ENCODE results near the gene TMED1. TPM values are rescaled to one million over a fixed set of nuclear protein-coding genes. Genes with fewer than 3 reads are reported as not detected.
A peak's percentile ranks its signal among the peaks of the same experiment; 100 is the strongest.

The TMED1 gene
- total RNA-seq (10 to 100 TPM in 4 of 5 donors, under 1 TPM in 1; 0.58 to 45.2 (median 20.4) TPM), polyA plus RNA-seq (10 to 100 TPM; 17.9 to 24.5 (median 21.9) TPM)
- long read RNA-seq, donor 1, transcript TMED1-201 (4 exons, 1,340 nt) = major isoform, 7 of 7 reads
- long read RNA-seq, donor 1, partial matches to known transcripts = 0 of 7 reads
- long read RNA-seq, donor 1, other reads (novel, unspliced or antisense) = 0 of 7 reads
- long read RNA-seq, donor 2, transcript TMED1-201 (4 exons, 1,340 nt) = major isoform, 8 of 8 reads
- long read RNA-seq, donor 2, partial matches to known transcripts = 0 of 8 reads
- long read RNA-seq, donor 2, other reads (novel, unspliced or antisense) = 0 of 8 reads
- long read RNA-seq, donor 3, transcript TMED1-201 (4 exons, 1,340 nt) = major isoform, 11 of 11 reads
- long read RNA-seq, donor 3, partial matches to known transcripts = 0 of 11 reads
- long read RNA-seq, donor 3, other reads (novel, unspliced or antisense) = 0 of 11 reads
- long read RNA-seq, donor 4, partial matches to known transcripts = 0 of 3 reads
- long read RNA-seq, donor 4, other reads (novel, unspliced or antisense) = 0 of 3 reads
- long read RNA-seq, donor 5, transcript TMED1-201 (4 exons, 1,340 nt) = major isoform, 15 of 15 reads
- long read RNA-seq, donor 5, partial matches to known transcripts = 0 of 15 reads
- long read RNA-seq, donor 5, other reads (novel, unspliced or antisense) = 0 of 15 reads
- long read RNA-seq, donor 6, transcript TMED1-201 (4 exons, 1,340 nt) = major isoform, 30 of 31 reads
- long read RNA-seq, donor 6, partial matches to known transcripts = 0 of 31 reads
- long read RNA-seq, donor 6, other reads (novel, unspliced or antisense) = 0 of 31 reads
- long read RNA-seq, donor 7, transcript TMED1-201 (4 exons, 1,340 nt) = major isoform, 12 of 12 reads
- long read RNA-seq, donor 7, partial matches to known transcripts = 0 of 12 reads
- long read RNA-seq, donor 7, other reads (novel, unspliced or antisense) = 0 of 12 reads
- long read RNA-seq, donor 8, transcript TMED1-201 (4 exons, 1,340 nt) = major isoform, 11 of 12 reads
- long read RNA-seq, donor 8, partial matches to known transcripts = 0 of 12 reads
- long read RNA-seq, donor 8, other reads (novel, unspliced or antisense) = 0 of 12 reads
- long read RNA-seq, donor 9, transcript TMED1-201 (4 exons, 1,340 nt) = major isoform, 7 of 7 reads
- long read RNA-seq, donor 9, partial matches to known transcripts = 0 of 7 reads
- long read RNA-seq, donor 9, other reads (novel, unspliced or antisense) = 0 of 7 reads
- long read RNA-seq, donor 10, transcript TMED1-201 (4 exons, 1,340 nt) = major isoform, 5 of 5 reads
- long read RNA-seq, donor 10, partial matches to known transcripts = 0 of 5 reads
- long read RNA-seq, donor 10, other reads (novel, unspliced or antisense) = 0 of 5 reads

- no peak for TF ChIP-seq POLR2A (IDR thresholded peaks at IDR 0.05)
- TF ChIP-seq POLR2AphosphoS5 (IDR thresholded peaks at IDR 0.05) = peak; percentile 11 to 79 (median 51)
- TF ChIP-seq CTCF (IDR thresholded peaks at IDR 0.05) = peak in 6 of 7 experiments; percentile 11 to 67 (median 27)
- TF ChIP-seq EP300 (IDR thresholded peaks at IDR 0.05) = no peak
- H3K4me3 ChIP-seq = peak within 1 kb of the TSS; percentile 62 to 71 (median 66)
- H3K4me1 ChIP-seq = peaks cover 5 to 19% (median 18%) of the 10 kb centered on the region in 4 donors
- peaks cover 0 to 5% (median 0%) of the 10 kb centered on the region in 4 donors for H3K9me3 ChIP-seq
- peaks cover 20 to 33% (median 33%) of the 10 kb centered on the region in 4 donors for H3K36me3 ChIP-seq
- H3K27me3 ChIP-seq = no peaks in the 10 kb centered on the region
- intact Hi-C loops (cut with DNase I; ENCODE audit: low total_unique reads) = no loop called here
- DNase-seq = peak; percentile 94 to 100
- 0 to 1% (median 1%) methylated on average over 42 to 50 of the region's 50 CpGs for WGBS, 5 donors
- peak within 1 kb of the TSS; percentile 97 to 99 (median 99) for H3K27ac ChIP-seq
These were observed at the start of gene TMED1 for GRCh38 chr19:10835754-10836478. Gene TMED1 (minus strand): TSS chr19:10836212. CDS start chr19:10836191, 21 bp downstream.

GRCh38 chr19:10885201-10886169 lies 49.5 kb upstream of the TMED1 start:
- intact Hi-C loops (cut with DNase I; ENCODE audit: low total_unique reads) = no loop called here
- peak overlapping the region in 2 of 5 donors; percentile 17 to 64 for H3K27ac ChIP-seq
- H3K9me3 ChIP-seq = no peaks in the 10 kb centered on the region

More at GRCh38 chr19:10885201-10886169, 49.5 kb upstream of the TMED1 start:
- Histone ChIP-seq H3K4me3 (no peak overlapping the region), H3K4me1 (peaks cover 0 to 67% (median 29%) of the 10 kb centered on the region in 4 donors), H3K36me3 (peaks cover 0 to 9% (median 3%) of the 10 kb centered on the region in 4 donors), H3K27me3 (no peaks in the 10 kb centered on the region)
- DNase-seq = no peak
- 73 to 84% (median 82%) methylated on average over 20 of the region's 20 CpGs for WGBS, 5 donors
- no peak for TF ChIP-seq POLR2AphosphoS5 (IDR thresholded peaks at IDR 0.05)
- TF ChIP-seq EP300 (IDR thresholded peaks at IDR 0.05) = no peak
- TF ChIP-seq CTCF (IDR thresholded peaks at IDR 0.05) = no peak
- TF ChIP-seq POLR2A (IDR thresholded peaks at IDR 0.05) = no peak

All from stomach (tissue), 19 donors.